GM12878 (cell line): Measurements from ENCODE around the gene UNC5B. TPM values are rescaled to one million over a fixed set of nuclear protein-coding genes. Genes with fewer than 3 reads are reported as not detected.

Experiments used
- ATAC-seq: fragments of 200-7000 bp; cut with Tn5 transposase; 3 replicates; pipeline ENCODE4 v1.9.1; 2020; ENCODE audit warnings: mild to moderate bottlenecking, moderate library complexity
- BruUV-seq: library from RNA; stranded (reverse); fragments of 400-500 nt; replicated peaks from 2 replicates; lab custom pipeline; 2021; lab: Mats Ljungman, UMichigan
- CTCF ChIA-PET: fragments of 300-600 bp; sonication (Branson Sonifier 250); formaldehyde crosslinking; extraction: SDS; loops from one replicate; lab custom pipeline; 2021; ENCODE audit warnings: inconsistent platforms; lab: Yijun Ruan, JAX
- POLR2A ChIA-PET: fragments of 350-600 bp; formaldehyde crosslinking; extraction: SDS; loops from one replicate; lab custom pipeline; 2021; ENCODE audit warnings: inconsistent platforms; lab: Charles Lee
- RAD21 ChIA-PET: fragments of 300-600 bp; sonication (Branson Sonifier 250); formaldehyde crosslinking; loops from one replicate; lab custom pipeline; 2023; ENCODE audit warnings: antibody characterized with exemption; ENCODE audit not compliant: unreplicated experiment; lab: Charles Lee
- SMC1A ChIA-PET: fragments of 300-600 bp; sonication (Branson Sonifier 250); formaldehyde crosslinking; loops from one replicate; lab custom pipeline; 2023; ENCODE audit not compliant: unreplicated experiment, uncharacterized antibody; lab: Charles Lee
- DNase-seq: peaks from one replicate; pipeline ENCODE4 v3.0.0-alpha.2; 2011; ENCODE audit warnings: low read depth, low spot score
- FAIRE-seq: peaks from 3 replicates; lab custom pipeline; 2011; peaks lifted over from hg19 to GRCh38; lab: Jason Lieb, UNC
- H2AFZ ChIP-seq: 2 replicates; pipeline ENCODE4 v1.6.0; 2011; ENCODE audit warnings: low read depth, low read length, control low read depth; ENCODE audit not compliant: control insufficient read depth
- H3K27ac ChIP-seq: 2 replicates; pipeline ENCODE4 v1.5.1; 2011; ENCODE audit warnings: control low read depth; ENCODE audit not compliant: control insufficient read depth, insufficient read depth
- H3K27me3 ChIP-seq, 2 experiments: replicated peaks in 1 of 2; 2 replicates each; pipeline versions ENCODE4 v1.6.0 to v1.6.1; 2011; ENCODE audit warnings: low read length in 1 of 2; ENCODE audit not compliant: control insufficient read depth in 2 of 2, insufficient read depth in 2 of 2
- H3K36me3 ChIP-seq, 2 experiments: 2 replicates each; pipeline ENCODE4 v1.5.1; 2011; ENCODE audit warnings: low read length in 1 of 2; ENCODE audit not compliant: control insufficient read depth in 2 of 2, insufficient read depth in 2 of 2
- H3K4me1 ChIP-seq: 2 replicates; pipeline ENCODE4 v1.6.1; 2011; ENCODE audit warnings: mild to moderate bottlenecking, low read length, moderate library complexity, mixed read lengths; ENCODE audit not compliant: control insufficient read depth, insufficient read depth
- H3K4me2 ChIP-seq: 2 replicates; pipeline ENCODE4 v1.6.0; 2011; ENCODE audit warnings: control low read depth; ENCODE audit not compliant: control insufficient read depth, insufficient read depth
- H3K4me3 ChIP-seq: fragments of 200-600 bp; sonication (generic); 2 replicates; pipeline ENCODE4 v1.5.1; 2016
- H3K79me2 ChIP-seq: 2 replicates; pipeline ENCODE4 v1.6.0; 2011; ENCODE audit warnings: low read length; ENCODE audit not compliant: control insufficient read depth, insufficient read depth
- H3K9ac ChIP-seq: 2 replicates; pipeline ENCODE4 v1.8.0; 2011; ENCODE audit warnings: low read length, control low read depth, mixed read lengths; ENCODE audit not compliant: control insufficient read depth, insufficient read depth
- H3K9me3 ChIP-seq: replicated peaks from 3 replicates; pipeline ENCODE4 v1.5.1; 2011; ENCODE audit warnings: mild to moderate bottlenecking, low read length; ENCODE audit not compliant: control insufficient read depth, insufficient read depth
- H4K20me1 ChIP-seq: 2 replicates; pipeline ENCODE4 v1.6.0; 2011; ENCODE audit not compliant: control insufficient read depth, insufficient read depth
- CBX5 ChIP-seq: sonication (generic); IDR thresholded peaks from 2 replicates; pipeline ENCODE4 v1.6.1; 2016; ENCODE audit warnings: low read depth, moderate library complexity, mild to moderate bottlenecking, inconsistent platforms
- DPF2 ChIP-seq: fragments of 450-650 bp; IDR thresholded peaks from 2 replicates; pipeline ENCODE4 v1.6.1; 2017; ENCODE audit warnings: mild to moderate bottlenecking
- EED ChIP-seq: sonication (generic); IDR thresholded peaks from 2 replicates; pipeline ENCODE4 v1.6.1; 2016; ENCODE audit warnings: antibody characterized with exemption, low read depth
- HCFC1 ChIP-seq: fragments of 150-350 bp; IDR thresholded peaks from 2 replicates; pipeline ENCODE4 v1.6.1; 2014; ENCODE audit warnings: low read length
- HDAC6 ChIP-seq: fragments of 200-600 bp; sonication (generic); IDR thresholded peaks from one replicate; pipeline ENCODE4 v1.8.0; 2017; ENCODE audit warnings: antibody characterized with exemption; ENCODE audit not compliant: unreplicated experiment
- HDGF ChIP-seq: fragments of 450-650 bp; IDR thresholded peaks from 2 replicates; pipeline ENCODE4 v1.6.1; 2016; ENCODE audit warnings: antibody characterized with exemption
- KDM1A ChIP-seq: fragments of 200-600 bp; sonication (generic); IDR thresholded peaks from 2 replicates; pipeline ENCODE4 v1.6.1; 2016; ENCODE audit warnings: borderline replicate concordance
- MYC ChIP-seq: IDR thresholded peaks from 2 replicates; pipeline ENCODE4 v1.6.1; 2011; ENCODE audit warnings: mild to moderate bottlenecking, low read length, moderate library complexity, inconsistent platforms; ENCODE audit not compliant: insufficient read depth, insufficient replicate concordance, insufficient read length, severe bottlenecking
- SREBF1 ChIP-seq: IDR thresholded peaks from 2 replicates; pipeline ENCODE4 v1.6.1; 2012; ENCODE audit warnings: mild to moderate bottlenecking, low read length
- STAT1 ChIP-seq: fragments of 450-650 bp; conservative IDR thresholded peaks from 2 replicates; pipeline ENCODE4 v1.6.1; 2014; ENCODE audit warnings: antibody characterized with exemption, mild to moderate bottlenecking
- TBL1XR1 ChIP-seq: IDR thresholded peaks from 2 replicates; pipeline ENCODE4 v1.6.1; 2012; ENCODE audit warnings: low read depth, low read length, improper control_type of control experiment
- TCF7 ChIP-seq: IDR thresholded peaks from 2 replicates; pipeline ENCODE4 v1.6.1; 2014; ENCODE audit warnings: antibody characterized with exemption, borderline replicate concordance
- YY1 ChIP-seq: IDR thresholded peaks from 2 replicates; pipeline ENCODE4 v1.6.1; 2011; ENCODE audit warnings: low read depth, mild to moderate bottlenecking, low read length
- ZNF274 ChIP-seq: IDR thresholded peaks from one replicate; pipeline ENCODE4 v1.8.0; 2011; ENCODE audit not compliant: insufficient read length, insufficient read depth
- WGBS: methylation state at CpG from one replicate; pipeline ENCODE4 v1.1.6; 2016; ENCODE audit warnings: low lambda C conversion rate; ENCODE audit not compliant: insufficient replicate concordance, insufficient coverage; ENCODE audit errors: missing lambda C conversion rate; 5-methylcytosine and 5-hydroxymethylcytosine counted together
- in situ Hi-C: fragments of 300-500 bp; cut with MboI; formaldehyde crosslinking; loops from 9 replicates; pipeline ENCODE4 v1.14.3; 2018; ENCODE audit warnings: mixed read lengths
- intact Hi-C: fragments of 100-400 bp; cut with micrococcal nuclease; formaldehyde crosslinking; loops from one replicate; pipeline ENCODE4 v1.14.2; 2022; ENCODE audit not compliant: unreplicated experiment
- polyA plus RNA-seq, 11 experiments: library from polyadenylated mRNA; depleted of rRNA in 4 of 11; unstranded in 6 of 11; stranded (reverse) in 5 of 11; fragments of >200 nt; fragmentation: Nextera tagmentation in 4 of 11; fragmentation: Illumina TruSeq in 1 of 11; extraction: Ambion mirVana in 4 of 11; extraction: Trizol in 1 of 11; gene quantifications; 1 replicate in 1 of 11; 2 replicates in 10 of 11; pipeline versions ENCODE4 v1.2.1 to v1.2.3, GENCODE V29; 2011 to 2016; ENCODE audit warnings: inconsistent platforms in 2 of 11, missing spikeins in 2 of 11, low read depth in 1 of 11
- total RNA-seq, 4 experiments: library from RNA; depleted of rRNA in 3 of 4; stranded (reverse); fragments of >200 nt in 3 of 4; fragmentation: Illumina TruSeq in 1 of 4; extraction: Trizol in 1 of 4; gene quantifications; 2 replicates each; pipeline versions ENCODE4 v1.2.1 to v1.2.3, GENCODE V29; 2013 to 2021
- TF ChIP-seq, protein P1 (sequence below), 3 experiments: IDR thresholded peaks in 2 of 3; conservative IDR thresholded peaks in 1 of 3; 2 replicates each; pipeline ENCODE4 v1.5.1; 2011; ENCODE audit warnings: low read depth in 3 of 3, low read length in 3 of 3, mild to moderate bottlenecking in 3 of 3, control low read depth in 2 of 3, moderate library complexity in 2 of 3, inconsistent platforms in 1 of 3, mixed read lengths in 1 of 3; ENCODE audit not compliant: control insufficient read depth in 2 of 3, insufficient read depth in 1 of 3; ENCODE audit errors: extremely low read depth in 1 of 3
- TF ChIP-seq, protein P2 (sequence below): fragments of 450-650 bp; IDR thresholded peaks from 2 replicates; pipeline ENCODE4 v1.6.1; 2017; ENCODE audit warnings: mild to moderate bottlenecking, moderate library complexity
- TF ChIP-seq, protein P3 (sequence below): fragments of 450-650 bp; IDR thresholded peaks from 2 replicates; pipeline ENCODE4 v1.6.1; 2018; ENCODE audit warnings: borderline replicate concordance, mild to moderate bottlenecking; ENCODE audit not compliant: partially characterized antibody

Gene UNC5B
- total and polyA plus RNA-seq, 10 of the 15 experiments (the other 5 are each of a cell fraction or from before 2014, with no cell fraction given), result 0.03 to 0.08 TPM; not detected in 8

DNA sequence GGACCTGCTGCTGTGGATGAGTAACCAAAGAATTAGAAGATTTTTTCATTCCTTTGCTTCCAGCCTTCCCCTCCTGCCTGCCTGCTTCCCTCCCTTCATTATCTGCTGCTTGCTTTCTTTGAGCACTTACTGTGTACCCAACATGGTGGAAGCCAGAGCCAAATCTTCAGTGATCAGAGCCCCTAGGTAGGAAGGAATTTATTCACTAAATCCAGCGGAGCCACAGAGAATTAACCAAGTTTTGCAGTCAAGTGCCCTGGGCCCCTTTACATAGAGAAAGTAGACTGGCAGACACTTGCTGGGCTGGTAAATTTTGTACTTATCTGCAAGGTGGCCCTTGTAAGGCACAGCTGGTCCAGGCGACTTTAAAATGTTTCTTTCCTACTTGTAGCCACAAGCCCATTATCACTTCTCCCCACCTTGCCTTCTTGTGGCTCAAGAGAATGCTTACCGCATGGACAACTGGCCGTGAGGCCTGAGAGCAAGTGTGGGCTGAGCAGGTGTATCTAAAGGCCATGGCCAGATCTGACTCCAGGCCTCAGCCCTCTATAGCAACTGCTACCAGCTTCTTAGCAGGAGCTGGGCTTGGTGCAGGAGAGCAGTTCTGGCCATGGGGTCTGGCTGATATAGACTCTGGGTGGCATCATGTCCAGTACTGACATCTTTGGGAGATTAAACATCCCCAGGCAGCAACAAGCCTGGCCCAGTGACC, 11.1 kb downstream of the UNC5B start:
- Histone ChIP-seq H3K4me3 (no peak overlapping the region), H4K20me1 (no peaks in the 10 kb centered on the region), H3K4me2 (no peak overlapping the region), H3K27ac (no peak overlapping the region), H3K4me1 (no peaks in the 10 kb centered on the region), H3K79me2 (no peaks in the 10 kb centered on the region), H2AFZ (no peak overlapping the region), H3K9me3 (no peaks in the 10 kb centered on the region), H3K9ac (no peak overlapping the region), H3K36me3 (no peaks in the 10 kb centered on the region), H3K27me3 (peaks cover 0 to 3% of the 10 kb centered on the region in 2 experiments; a peak in 2 of 4 replicates)
- WGBS, result 34% methylated on average over 4 of the region's 4 CpGs
- BruUV-seq, result no TSS peak
- POLR2A ChIA-PET, result no interaction called here
- CTCF ChIA-PET, result no interaction called here
- FAIRE-seq (no peak), ATAC-seq (no peak), DNase-seq (no peak)
- SMC1A ChIA-PET, result no interaction called here
- intact Hi-C loops, result no loop called here
- RAD21 ChIA-PET, result no interaction called here
- in situ Hi-C loops, result no loop called here
- TF ChIP-seq, protein P1, sequence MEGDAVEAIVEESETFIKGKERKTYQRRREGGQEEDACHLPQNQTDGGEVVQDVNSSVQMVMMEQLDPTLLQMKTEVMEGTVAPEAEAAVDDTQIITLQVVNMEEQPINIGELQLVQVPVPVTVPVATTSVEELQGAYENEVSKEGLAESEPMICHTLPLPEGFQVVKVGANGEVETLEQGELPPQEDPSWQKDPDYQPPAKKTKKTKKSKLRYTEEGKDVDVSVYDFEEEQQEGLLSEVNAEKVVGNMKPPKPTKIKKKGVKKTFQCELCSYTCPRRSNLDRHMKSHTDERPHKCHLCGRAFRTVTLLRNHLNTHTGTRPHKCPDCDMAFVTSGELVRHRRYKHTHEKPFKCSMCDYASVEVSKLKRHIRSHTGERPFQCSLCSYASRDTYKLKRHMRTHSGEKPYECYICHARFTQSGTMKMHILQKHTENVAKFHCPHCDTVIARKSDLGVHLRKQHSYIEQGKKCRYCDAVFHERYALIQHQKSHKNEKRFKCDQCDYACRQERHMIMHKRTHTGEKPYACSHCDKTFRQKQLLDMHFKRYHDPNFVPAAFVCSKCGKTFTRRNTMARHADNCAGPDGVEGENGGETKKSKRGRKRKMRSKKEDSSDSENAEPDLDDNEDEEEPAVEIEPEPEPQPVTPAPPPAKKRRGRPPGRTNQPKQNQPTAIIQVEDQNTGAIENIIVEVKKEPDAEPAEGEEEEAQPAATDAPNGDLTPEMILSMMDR (IDR thresholded peaks at IDR 0.05 in 2 of 3, conservative IDR thresholded peaks at IDR 0.05 in 1 of 3; ENCODE audit: control insufficient read depth in 2 of 3, extremely low read depth in 1 of 3, insufficient read depth in 1 of 3, low read depth in 3 of 3, low read length in 3 of 3), result no peak
- TF ChIP-seq TBL1XR1 (no peak), SREBF1 (no peak), DPF2 (no peak), CBX5 (no peak), HDGF (no peak), STAT1 (no peak), YY1 (no peak), ZNF274 (no peak), HDAC6 (no peak), TCF7 (no peak), KDM1A (no peak), HCFC1 (no peak), MYC (no peak), EED (no peak)
- TF ChIP-seq, protein P2, sequence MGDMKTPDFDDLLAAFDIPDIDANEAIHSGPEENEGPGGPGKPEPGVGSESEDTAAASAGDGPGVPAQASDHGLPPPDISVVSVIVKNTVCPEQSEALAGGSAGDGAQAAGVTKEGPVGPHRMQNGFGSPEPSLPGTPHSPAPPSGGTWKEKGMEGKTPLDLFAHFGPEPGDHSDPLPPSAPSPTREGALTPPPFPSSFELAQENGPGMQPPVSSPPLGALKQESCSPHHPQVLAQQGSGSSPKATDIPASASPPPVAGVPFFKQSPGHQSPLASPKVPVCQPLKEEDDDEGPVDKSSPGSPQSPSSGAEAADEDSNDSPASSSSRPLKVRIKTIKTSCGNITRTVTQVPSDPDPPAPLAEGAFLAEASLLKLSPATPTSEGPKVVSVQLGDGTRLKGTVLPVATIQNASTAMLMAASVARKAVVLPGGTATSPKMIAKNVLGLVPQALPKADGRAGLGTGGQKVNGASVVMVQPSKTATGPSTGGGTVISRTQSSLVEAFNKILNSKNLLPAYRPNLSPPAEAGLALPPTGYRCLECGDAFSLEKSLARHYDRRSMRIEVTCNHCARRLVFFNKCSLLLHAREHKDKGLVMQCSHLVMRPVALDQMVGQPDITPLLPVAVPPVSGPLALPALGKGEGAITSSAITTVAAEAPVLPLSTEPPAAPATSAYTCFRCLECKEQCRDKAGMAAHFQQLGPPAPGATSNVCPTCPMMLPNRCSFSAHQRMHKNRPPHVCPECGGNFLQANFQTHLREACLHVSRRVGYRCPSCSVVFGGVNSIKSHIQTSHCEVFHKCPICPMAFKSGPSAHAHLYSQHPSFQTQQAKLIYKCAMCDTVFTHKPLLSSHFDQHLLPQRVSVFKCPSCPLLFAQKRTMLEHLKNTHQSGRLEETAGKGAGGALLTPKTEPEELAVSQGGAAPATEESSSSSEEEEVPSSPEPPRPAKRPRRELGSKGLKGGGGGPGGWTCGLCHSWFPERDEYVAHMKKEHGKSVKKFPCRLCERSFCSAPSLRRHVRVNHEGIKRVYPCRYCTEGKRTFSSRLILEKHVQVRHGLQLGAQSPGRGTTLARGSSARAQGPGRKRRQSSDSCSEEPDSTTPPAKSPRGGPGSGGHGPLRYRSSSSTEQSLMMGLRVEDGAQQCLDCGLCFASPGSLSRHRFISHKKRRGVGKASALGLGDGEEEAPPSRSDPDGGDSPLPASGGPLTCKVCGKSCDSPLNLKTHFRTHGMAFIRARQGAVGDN, result no peak
- TF ChIP-seq, protein P3, sequence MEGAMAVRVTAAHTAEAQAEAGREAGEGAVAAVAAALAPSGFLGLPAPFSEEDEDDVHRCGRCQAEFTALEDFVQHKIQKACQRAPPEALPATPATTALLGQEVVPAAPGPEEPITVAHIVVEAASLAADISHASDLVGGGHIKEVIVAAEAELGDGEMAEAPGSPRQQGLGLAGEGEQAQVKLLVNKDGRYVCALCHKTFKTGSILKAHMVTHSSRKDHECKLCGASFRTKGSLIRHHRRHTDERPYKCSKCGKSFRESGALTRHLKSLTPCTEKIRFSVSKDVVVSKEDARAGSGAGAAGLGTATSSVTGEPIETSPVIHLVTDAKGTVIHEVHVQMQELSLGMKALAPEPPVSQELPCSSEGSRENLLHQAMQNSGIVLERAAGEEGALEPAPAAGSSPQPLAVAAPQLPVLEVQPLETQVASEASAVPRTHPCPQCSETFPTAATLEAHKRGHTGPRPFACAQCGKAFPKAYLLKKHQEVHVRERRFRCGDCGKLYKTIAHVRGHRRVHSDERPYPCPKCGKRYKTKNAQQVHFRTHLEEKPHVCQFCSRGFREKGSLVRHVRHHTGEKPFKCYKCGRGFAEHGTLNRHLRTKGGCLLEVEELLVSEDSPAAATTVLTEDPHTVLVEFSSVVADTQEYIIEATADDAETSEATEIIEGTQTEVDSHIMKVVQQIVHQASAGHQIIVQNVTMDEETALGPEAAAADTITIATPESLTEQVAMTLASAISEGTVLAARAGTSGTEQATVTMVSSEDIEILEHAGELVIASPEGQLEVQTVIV, result no peak
